Psoas muscle (tissue), 8 donors: ENCODE results near the gene AIDA. TPM values are rescaled to one million over a fixed set of nuclear protein-coding genes. Genes with fewer than 3 reads are reported as not detected.

Experiments
- ATAC-seq, 4 donors: fragments of 200-7000 bp; cut with Tn5 transposase; one replicate each; pipeline ENCODE4 v1.9.1; 2020; ENCODE audit warnings: moderate library complexity in 3 of 4, mild to moderate bottlenecking in 2 of 4
- DNase-seq, 2 donors: peaks; one replicate each; pipeline ENCODE4 v3.0.0-alpha.2; 2020
- H3K27ac ChIP-seq: fragments of 200-600 bp; one replicate; pipeline ENCODE4 v1.8.0; 2022
- H3K27me3 ChIP-seq, 3 donors: fragments of 200-600 bp in 1 of 3; one replicate each; pipeline versions ENCODE4 v1.6.1 to v1.8.0; 2013 to 2022; ENCODE audit warnings: low read length in 2 of 3, mild to moderate bottlenecking in 2 of 3, moderate library complexity in 1 of 3; ENCODE audit not compliant: insufficient read depth in 3 of 3
- H3K36me3 ChIP-seq, 2 donors: fragments of 200-600 bp in 1 of 2; one replicate each; pipeline versions ENCODE4 v1.6.1 to v1.8.0; 2013 to 2022; ENCODE audit warnings: low read depth in 1 of 2, mild to moderate bottlenecking in 1 of 2, moderate library complexity in 1 of 2; ENCODE audit not compliant: insufficient read depth in 1 of 2
- H3K4me1 ChIP-seq: fragments of 200-600 bp; one replicate; pipeline ENCODE4 v1.8.0; 2022
- H3K4me3 ChIP-seq: fragments of 200-600 bp; one replicate; pipeline ENCODE4 v1.8.0; 2022; ENCODE audit warnings: mild to moderate bottlenecking
- H3K9me3 ChIP-seq: fragments of 200-600 bp; one replicate; pipeline ENCODE4 v1.8.0; 2022
- WGBS, 3 donors: extraction: QIAGEN DNeasy Blood & Tissue Kit; methylation state at CpG; one replicate each; pipeline versions ENCODE4 v1.1.6 to v1.1.7; 2013; 5-methylcytosine and 5-hydroxymethylcytosine counted together
- intact Hi-C, 2 donors: fragments of 100-400 bp; cut with DNase I; formaldehyde crosslinking; loops; one replicate each; pipeline versions ENCODE4 v1.11.0 to v1.14.2; 2022
- polyA plus RNA-seq, 3 donors: library from polyadenylated mRNA; stranded (reverse); fragments of 200-250 nt; gene quantifications; one replicate each; pipeline ENCODE4 v1.2.3, GENCODE V29; 2013
- total RNA-seq, 4 donors: library from RNA; stranded (reverse); fragmentation: NEBNext Ultra II Directional in 2 of 4; extraction: Animal tissue kit (Norgen Biotek cat#: 25700) in 2 of 4; gene quantifications; one replicate each; pipeline versions ENCODE4 v1.2.1 to v1.2.4, GENCODE V29; 2021 to 2023
- TF ChIP-seq, protein P1 (sequence below): fragments of 200-600 bp; IDR thresholded peaks from one replicate; pipeline ENCODE4 v1.8.0; 2022; ENCODE audit warnings: antibody characterized with exemption
- donor health status: healthy with polysubstance abuse.
- donor health status: DM: no; HTN: no; CAD: no; lungs with moderate emphysema.
- donor health status: Bipolar disorder and iron deficiency.
- donor health status: healthy.
- donor health status: DM: yes; HTN: yes; CAD: no.
- donor health status: DM: no; HTN: no; CAD: no.
- donor health status: DM: no; HTN: no; CAD: no.
- donor health status: DM: yes; HTN: yes; CAD: no.

Gene AIDA
- total and polyA plus RNA-seq, 7 donors = 17.8 to 57.9 (median 37.8) TPM

GRCh38 chr1:222739929-222740328 is 27.6 kb upstream of the AIDA start:
- intact Hi-C loops = loop anchor here (2.0 to 5.0 kb wide), 2 partner anchors 341 to 342 kb away; no protein-coding TSS in a partner anchor
- H3K27ac ChIP-seq = no peak overlapping the region
- peaks cover 0 to 20% of the 10 kb centered on the region in 2 donors for H3K36me3 ChIP-seq
- no peaks in the 10 kb centered on the region for H3K27me3 ChIP-seq
- no peaks in the 10 kb centered on the region for H3K4me1 ChIP-seq
- TF ChIP-seq, protein P1, sequence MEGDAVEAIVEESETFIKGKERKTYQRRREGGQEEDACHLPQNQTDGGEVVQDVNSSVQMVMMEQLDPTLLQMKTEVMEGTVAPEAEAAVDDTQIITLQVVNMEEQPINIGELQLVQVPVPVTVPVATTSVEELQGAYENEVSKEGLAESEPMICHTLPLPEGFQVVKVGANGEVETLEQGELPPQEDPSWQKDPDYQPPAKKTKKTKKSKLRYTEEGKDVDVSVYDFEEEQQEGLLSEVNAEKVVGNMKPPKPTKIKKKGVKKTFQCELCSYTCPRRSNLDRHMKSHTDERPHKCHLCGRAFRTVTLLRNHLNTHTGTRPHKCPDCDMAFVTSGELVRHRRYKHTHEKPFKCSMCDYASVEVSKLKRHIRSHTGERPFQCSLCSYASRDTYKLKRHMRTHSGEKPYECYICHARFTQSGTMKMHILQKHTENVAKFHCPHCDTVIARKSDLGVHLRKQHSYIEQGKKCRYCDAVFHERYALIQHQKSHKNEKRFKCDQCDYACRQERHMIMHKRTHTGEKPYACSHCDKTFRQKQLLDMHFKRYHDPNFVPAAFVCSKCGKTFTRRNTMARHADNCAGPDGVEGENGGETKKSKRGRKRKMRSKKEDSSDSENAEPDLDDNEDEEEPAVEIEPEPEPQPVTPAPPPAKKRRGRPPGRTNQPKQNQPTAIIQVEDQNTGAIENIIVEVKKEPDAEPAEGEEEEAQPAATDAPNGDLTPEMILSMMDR = no peak
- WGBS, 3 donors = 80 to 91% (median 84%) methylated on average over 1 of the region's 1 CpG
- DNase-seq (no peak), ATAC-seq (no peak)
- H3K4me3 ChIP-seq = no peak overlapping the region
- H3K9me3 ChIP-seq = no peaks in the 10 kb centered on the region

DNA sequence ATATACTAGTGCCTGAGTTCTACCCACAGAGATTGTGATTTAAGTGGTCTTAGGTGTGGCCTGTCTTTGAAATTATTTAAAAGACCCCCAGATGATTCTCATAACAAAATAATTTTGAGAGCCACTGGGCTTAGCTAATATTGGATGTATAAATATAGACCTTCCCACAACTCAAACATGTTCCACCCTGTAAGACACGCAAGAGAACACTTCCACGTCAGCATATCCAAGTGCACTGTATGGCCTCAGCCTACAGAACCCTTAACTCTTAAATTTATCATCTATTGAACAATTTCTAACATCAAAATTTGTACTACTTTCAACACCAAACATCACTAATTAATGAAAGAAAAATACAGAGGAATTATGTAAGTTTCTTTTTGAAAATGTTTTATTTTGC is 27.2 kb upstream of the AIDA start:
- intact Hi-C loops = loop anchor here (2.0 to 5.0 kb wide), 2 partner anchors 341 to 343 kb away; no protein-coding TSS in a partner anchor
- Histone ChIP-seq H3K4me1 (no peaks in the 10 kb centered on the region), H3K27me3 (no peaks in the 10 kb centered on the region), H3K9me3 (no peaks in the 10 kb centered on the region), H3K36me3 (peaks cover 0 to 25% of the 10 kb centered on the region in 2 donors), H3K27ac (no peak overlapping the region), H3K4me3 (no peak overlapping the region)
- WGBS, 3 donors = 87 to 94% (median 91%) methylated on average over 2 of the region's 2 CpGs
- TF ChIP-seq, protein P1 = no peak
- DNase-seq = no peak
- no peak for ATAC-seq

DNA sequence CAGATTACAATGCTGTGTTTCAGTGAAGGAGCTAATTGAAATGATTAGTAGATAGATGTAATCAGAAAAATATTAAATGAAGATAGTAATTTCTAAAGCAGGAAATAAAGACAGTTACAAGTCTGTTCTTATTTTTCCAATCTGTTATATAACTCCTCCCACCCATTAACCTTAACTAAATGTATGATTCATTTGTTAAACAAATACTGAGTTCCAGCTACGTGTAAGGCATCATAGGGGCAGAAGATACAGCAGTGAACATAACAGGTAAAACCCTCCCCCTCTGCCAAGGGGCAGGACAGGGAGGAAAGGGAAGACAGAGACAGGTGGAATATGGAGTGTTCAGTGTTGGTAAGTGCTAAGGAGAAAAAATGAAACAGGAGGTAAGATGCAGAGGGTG is 24.7 kb upstream of the AIDA start, which contains the start of gene FAM177B:
Gene FAM177B (plus strand): TSS at position 231 of the 400 bp plus-strand sequence. CDS start 9,344 bp downstream, outside the sequence.
- no peaks in the 10 kb centered on the region for H3K4me1 ChIP-seq
- H3K27ac ChIP-seq = no peak within 1 kb of the TSS
- intact Hi-C loops = loop anchor here in 1 of 2 donors (5.0 kb wide), 1 partner anchor 345 kb away; no protein-coding TSS in a partner anchor
- TF ChIP-seq, protein P1 = no peak
- H3K9me3 ChIP-seq = no peaks in the 10 kb centered on the region
- 72 to 88% (median 75%) methylated on average over 1 of the region's 1 CpG for WGBS, 3 donors
- ATAC-seq (no peak), DNase-seq (no peak)
- H3K27me3 ChIP-seq = no peaks in the 10 kb centered on the region
- peaks cover 0 to 49% of the 10 kb centered on the region in 2 donors for H3K36me3 ChIP-seq
- H3K4me3 ChIP-seq = no peak within 1 kb of the TSS

GRCh38 chr1:222736470-222736869 is 24.2 kb upstream of the AIDA start:
- ATAC-seq = no peak
- WGBS, 3 donors = 66 to 81% (median 67%) methylated on average over 5 of the region's 5 CpGs
- intact Hi-C loops = loop anchor here in 1 of 2 donors (5.0 kb wide), 1 partner anchor 346 kb away; no protein-coding TSS in a partner anchor

More at GRCh38 chr1:222736470-222736869, 24.2 kb upstream of the AIDA start:
- Histone ChIP-seq H3K9me3 (no peaks in the 10 kb centered on the region), H3K27ac (no peak overlapping the region), H3K4me1 (no peaks in the 10 kb centered on the region), H3K27me3 (no peaks in the 10 kb centered on the region), H3K36me3 (peaks cover 0 to 55% of the 10 kb centered on the region in 2 donors), H3K4me3 (no peak overlapping the region)
- TF ChIP-seq, protein P1 = no peak
- no peak for DNase-seq
